Fibroblast of lung (primary cell): ENCODE results near the gene KCTD6.

Source experiments
- EZH2 ChIP-seq: IDR thresholded peaks from 2 replicates; pipeline ENCODE4 v1.5.1; 2012; ENCODE audit warnings: low read length, control low read depth, mild to moderate bottlenecking; ENCODE audit errors: missing control alignments
- TF ChIP-seq, protein P1 (sequence below), 2 donors: IDR thresholded peaks in 1 of 2; conservative IDR thresholded peaks in 1 of 2; 1 replicate in 1 of 2; 2 replicates in 1 of 2; pipeline ENCODE4 v1.5.1; 2011 to 2012; ENCODE audit warnings: low read length in 2 of 2, control low read depth in 1 of 2, inconsistent platforms in 1 of 2, low read depth in 1 of 2, mild to moderate bottlenecking in 1 of 2

DNA sequence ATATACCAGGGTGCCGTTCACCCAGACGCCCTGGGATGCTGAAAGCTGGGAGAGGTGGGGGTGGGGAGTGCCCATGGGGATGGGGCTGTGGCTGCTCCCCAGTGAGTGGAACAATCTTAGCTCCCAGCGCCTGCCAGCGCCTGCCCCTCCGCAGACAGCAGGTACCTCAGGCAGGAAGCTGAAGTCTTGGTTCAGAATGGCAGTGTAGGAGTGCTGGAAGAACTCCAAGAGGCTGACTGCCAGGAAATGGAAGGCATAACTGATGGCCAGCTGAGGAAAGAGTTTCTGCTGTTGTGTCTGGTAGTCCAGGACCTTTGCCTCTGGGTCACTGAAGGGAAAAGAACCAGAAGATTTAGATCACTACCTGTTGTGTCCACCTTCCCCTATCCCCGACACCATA, 36.7 kb downstream of the KCTD6 start:
- TF ChIP-seq, protein P1, sequence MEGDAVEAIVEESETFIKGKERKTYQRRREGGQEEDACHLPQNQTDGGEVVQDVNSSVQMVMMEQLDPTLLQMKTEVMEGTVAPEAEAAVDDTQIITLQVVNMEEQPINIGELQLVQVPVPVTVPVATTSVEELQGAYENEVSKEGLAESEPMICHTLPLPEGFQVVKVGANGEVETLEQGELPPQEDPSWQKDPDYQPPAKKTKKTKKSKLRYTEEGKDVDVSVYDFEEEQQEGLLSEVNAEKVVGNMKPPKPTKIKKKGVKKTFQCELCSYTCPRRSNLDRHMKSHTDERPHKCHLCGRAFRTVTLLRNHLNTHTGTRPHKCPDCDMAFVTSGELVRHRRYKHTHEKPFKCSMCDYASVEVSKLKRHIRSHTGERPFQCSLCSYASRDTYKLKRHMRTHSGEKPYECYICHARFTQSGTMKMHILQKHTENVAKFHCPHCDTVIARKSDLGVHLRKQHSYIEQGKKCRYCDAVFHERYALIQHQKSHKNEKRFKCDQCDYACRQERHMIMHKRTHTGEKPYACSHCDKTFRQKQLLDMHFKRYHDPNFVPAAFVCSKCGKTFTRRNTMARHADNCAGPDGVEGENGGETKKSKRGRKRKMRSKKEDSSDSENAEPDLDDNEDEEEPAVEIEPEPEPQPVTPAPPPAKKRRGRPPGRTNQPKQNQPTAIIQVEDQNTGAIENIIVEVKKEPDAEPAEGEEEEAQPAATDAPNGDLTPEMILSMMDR (conservative IDR thresholded peaks at IDR 0.05 in 1 of 2, IDR thresholded peaks at IDR 0.05 in 1 of 2; ENCODE audit: low read depth in 1 of 2, low read length in 2 of 2): no peak
- no peak for TF ChIP-seq EZH2
